Neural cell (in vitro differentiated cells): ENCODE results near the gene SPATS2.

Experiments
- CTCF ChIP-seq: fragments of 450-650 bp; IDR thresholded peaks from 2 replicates; pipeline ENCODE4 v1.5.1; 2014; ENCODE audit warnings: antibody characterized with exemption, mild to moderate bottlenecking, moderate library complexity; ENCODE audit not compliant: poor library complexity, severe bottlenecking
- EP300 ChIP-seq: fragments of 450-650 bp; conservative IDR thresholded peaks from 2 replicates; pipeline ENCODE4 v1.6.1; 2014; ENCODE audit warnings: antibody characterized with exemption, mild to moderate bottlenecking, moderate library complexity; ENCODE audit not compliant: poor library complexity, severe bottlenecking
- EZH2 ChIP-seq: fragments of 200-600, 300-800 bp; shearing (Covaris generic), sonication (generic); IDR thresholded peaks from 2 replicates; pipeline ENCODE4 v1.6.1; 2014; ENCODE audit warnings: antibody characterized with exemption, low read length, borderline replicate concordance, mild to moderate bottlenecking; ENCODE audit not compliant: insufficient read depth, poor library complexity, severe bottlenecking
- POLR2AphosphoS5 ChIP-seq: IDR thresholded peaks from 2 replicates; pipeline ENCODE4 v1.6.1; 2012
- RAD21 ChIP-seq: fragments of 450-650 bp; conservative IDR thresholded peaks from 2 replicates; pipeline ENCODE4 v1.6.1; 2014; ENCODE audit warnings: antibody characterized with exemption, mild to moderate bottlenecking, moderate library complexity
- TAF1 ChIP-seq: IDR thresholded peaks from 2 replicates; pipeline ENCODE4 v1.6.1; 2012; ENCODE audit warnings: low read depth
- TF ChIP-seq, protein P1 (sequence below): IDR thresholded peaks from 2 replicates; pipeline ENCODE4 v1.6.1; 2012; ENCODE audit warnings: borderline replicate concordance

DNA sequence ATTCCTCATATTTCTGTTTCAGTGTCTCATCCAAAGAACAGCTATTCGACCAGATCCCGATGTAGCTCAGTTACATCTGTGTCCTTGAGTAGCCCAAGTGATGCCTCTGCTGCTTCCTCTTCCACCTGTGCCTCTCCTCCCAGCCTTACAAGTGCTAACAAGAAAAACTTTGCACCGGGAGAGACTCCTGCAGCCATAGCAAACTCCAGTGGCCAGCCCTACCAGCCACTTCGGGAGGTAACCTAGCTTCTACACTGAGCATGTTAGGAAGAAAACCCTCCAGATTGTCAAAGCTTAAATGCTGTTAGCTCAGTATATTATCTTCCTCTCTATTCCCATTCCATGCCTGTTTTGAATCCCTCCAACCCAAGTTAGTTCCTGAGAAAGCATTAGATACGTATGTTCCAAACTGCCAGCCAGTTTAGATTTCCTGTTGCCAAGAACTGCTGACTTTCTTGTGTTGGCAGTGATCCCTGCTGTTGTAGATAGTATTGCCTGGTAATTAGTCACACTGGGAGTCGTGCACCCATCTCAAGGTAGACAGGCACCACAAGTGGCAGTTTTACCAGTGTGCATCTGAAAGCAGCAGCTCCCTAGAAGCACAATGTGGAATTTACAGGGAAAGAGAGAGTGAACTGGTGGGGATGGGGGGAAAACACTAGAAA is 157.5 kb downstream of the SPATS2 start:
- TF ChIP-seq CTCF (no peak), TAF1 (no peak), POLR2AphosphoS5 (no peak), EZH2 (no peak), EP300 (no peak), RAD21 (no peak)
- TF ChIP-seq, protein P1, sequence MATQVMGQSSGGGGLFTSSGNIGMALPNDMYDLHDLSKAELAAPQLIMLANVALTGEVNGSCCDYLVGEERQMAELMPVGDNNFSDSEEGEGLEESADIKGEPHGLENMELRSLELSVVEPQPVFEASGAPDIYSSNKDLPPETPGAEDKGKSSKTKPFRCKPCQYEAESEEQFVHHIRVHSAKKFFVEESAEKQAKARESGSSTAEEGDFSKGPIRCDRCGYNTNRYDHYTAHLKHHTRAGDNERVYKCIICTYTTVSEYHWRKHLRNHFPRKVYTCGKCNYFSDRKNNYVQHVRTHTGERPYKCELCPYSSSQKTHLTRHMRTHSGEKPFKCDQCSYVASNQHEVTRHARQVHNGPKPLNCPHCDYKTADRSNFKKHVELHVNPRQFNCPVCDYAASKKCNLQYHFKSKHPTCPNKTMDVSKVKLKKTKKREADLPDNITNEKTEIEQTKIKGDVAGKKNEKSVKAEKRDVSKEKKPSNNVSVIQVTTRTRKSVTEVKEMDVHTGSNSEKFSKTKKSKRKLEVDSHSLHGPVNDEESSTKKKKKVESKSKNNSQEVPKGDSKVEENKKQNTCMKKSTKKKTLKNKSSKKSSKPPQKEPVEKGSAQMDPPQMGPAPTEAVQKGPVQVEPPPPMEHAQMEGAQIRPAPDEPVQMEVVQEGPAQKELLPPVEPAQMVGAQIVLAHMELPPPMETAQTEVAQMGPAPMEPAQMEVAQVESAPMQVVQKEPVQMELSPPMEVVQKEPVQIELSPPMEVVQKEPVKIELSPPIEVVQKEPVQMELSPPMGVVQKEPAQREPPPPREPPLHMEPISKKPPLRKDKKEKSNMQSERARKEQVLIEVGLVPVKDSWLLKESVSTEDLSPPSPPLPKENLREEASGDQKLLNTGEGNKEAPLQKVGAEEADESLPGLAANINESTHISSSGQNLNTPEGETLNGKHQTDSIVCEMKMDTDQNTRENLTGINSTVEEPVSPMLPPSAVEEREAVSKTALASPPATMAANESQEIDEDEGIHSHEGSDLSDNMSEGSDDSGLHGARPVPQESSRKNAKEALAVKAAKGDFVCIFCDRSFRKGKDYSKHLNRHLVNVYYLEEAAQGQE: no peak
